ENCODE measurements around the gene ASTL.

ASTL gene

DNA sequence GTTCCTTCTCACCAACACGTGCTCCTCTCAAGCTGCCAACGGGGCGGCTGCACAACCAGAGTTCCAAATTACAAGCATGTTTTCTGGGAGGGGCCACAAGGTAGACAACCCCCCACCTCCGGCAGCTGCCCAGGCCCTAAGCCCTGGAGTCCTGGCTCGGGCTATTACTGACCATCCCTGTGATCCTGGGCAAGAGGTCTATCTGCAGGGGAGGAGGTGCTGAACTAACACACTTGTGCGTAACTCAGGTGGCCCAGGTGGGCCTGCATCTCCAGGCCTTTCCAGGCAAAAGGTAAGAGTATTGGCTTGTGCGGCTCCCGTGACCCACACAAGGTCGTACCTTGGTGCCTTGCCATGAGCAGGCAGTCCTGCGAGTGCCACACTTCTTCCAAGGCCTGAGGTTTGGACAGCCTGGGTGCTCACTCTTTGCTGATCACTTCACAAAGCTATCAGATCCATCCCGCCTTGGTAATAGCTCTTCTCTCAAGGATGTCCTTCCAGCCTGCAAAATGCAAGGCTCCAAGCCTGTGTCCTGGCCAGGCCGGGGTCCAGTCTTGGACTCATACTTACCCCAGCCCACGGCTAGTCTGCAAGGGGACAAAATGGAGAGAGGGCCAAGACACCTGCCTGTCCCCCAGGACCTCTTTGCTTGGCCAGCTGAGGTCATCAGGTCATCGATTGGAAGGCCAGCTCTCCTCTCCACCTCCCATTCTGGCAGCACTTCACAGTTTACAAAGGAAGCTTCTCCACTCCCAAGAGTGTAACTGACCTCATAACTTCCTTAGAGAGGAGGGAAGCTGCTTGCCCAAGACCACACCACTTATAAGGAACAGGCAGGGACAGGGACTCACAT lies 55.9 kb downstream of the ASTL start:
- Histone ChIP-seq H3K27me3 (ENCODE audit: insufficient read depth, insufficient read length) (no peaks in the 10 kb centered on the region), H3K36me3 (ENCODE audit: insufficient read depth, insufficient read length, low read length) (no peaks in the 10 kb centered on the region), H3K9me3 (ENCODE audit: insufficient read depth, low read length) (peaks cover 16% of the 10 kb centered on the region), H3K4me1 (ENCODE audit: insufficient read depth, insufficient read length) (no peaks in the 10 kb centered on the region), H3K4me3 (ENCODE audit: insufficient read length, low read depth) (no peak overlapping the region), H3K9ac (ENCODE audit: insufficient read length, low read depth) (no peak overlapping the region)
- DNase-seq (ENCODE audit: low read depth, low spot score), result no peak
- TF ChIP-seq YY1 (IDR thresholded peaks at IDR 0.05; ENCODE audit: insufficient read depth, insufficient read length), result no peak
- TF ChIP-seq SUZ12 (IDR thresholded peaks at IDR 0.05; ENCODE audit: extremely low read depth, insufficient read depth, insufficient read length), result no peak
- TF ChIP-seq ZNF274 (IDR thresholded peaks at IDR 0.05; ENCODE audit: low read depth, low read length), result no peak

DNA sequence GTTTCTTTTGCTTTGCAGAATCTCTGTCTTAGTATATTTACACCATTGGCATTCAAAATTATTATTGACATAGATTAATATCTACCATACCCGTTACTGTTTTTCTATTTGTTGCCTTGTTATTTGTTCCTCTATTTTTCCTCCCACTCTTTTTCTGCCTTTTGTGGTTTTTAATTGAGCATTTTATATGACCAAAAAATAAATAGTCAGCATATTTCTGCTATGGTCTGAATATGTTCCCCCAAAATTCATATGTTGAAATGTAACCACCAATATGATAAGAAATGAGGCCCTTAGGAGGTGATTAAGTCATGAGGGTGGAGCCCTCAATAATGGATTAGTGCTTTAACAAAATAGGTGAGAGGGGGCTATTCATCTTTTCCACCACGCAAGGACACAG lies 57.3 kb downstream of the ASTL start:
- no peak for DNase-seq (ENCODE audit: low read depth, low spot score)
- peaks cover 8% of the 10 kb centered on the region; the same call in 1 of the 2 replicates for H3K9me3 ChIP-seq (ENCODE audit: insufficient read depth, low read length)
- no peaks in the 10 kb centered on the region for H3K27me3 ChIP-seq (ENCODE audit: insufficient read depth, insufficient read length)
- no peaks in the 10 kb centered on the region for H3K36me3 ChIP-seq (ENCODE audit: insufficient read depth, insufficient read length, low read length)
- H3K4me3 ChIP-seq (ENCODE audit: insufficient read length, low read depth), result no peak overlapping the region
- H3K4me1 ChIP-seq (ENCODE audit: insufficient read depth, insufficient read length), result no peaks in the 10 kb centered on the region
- TF ChIP-seq YY1 (IDR thresholded peaks at IDR 0.05; ENCODE audit: insufficient read depth, insufficient read length) (no peak), SUZ12 (IDR thresholded peaks at IDR 0.05; ENCODE audit: extremely low read depth, insufficient read depth, insufficient read length) (no peak), ZNF274 (IDR thresholded peaks at IDR 0.05; ENCODE audit: low read depth, low read length) (no peak)
- H3K9ac ChIP-seq (ENCODE audit: insufficient read length, low read depth), result no peak overlapping the region

DNA sequence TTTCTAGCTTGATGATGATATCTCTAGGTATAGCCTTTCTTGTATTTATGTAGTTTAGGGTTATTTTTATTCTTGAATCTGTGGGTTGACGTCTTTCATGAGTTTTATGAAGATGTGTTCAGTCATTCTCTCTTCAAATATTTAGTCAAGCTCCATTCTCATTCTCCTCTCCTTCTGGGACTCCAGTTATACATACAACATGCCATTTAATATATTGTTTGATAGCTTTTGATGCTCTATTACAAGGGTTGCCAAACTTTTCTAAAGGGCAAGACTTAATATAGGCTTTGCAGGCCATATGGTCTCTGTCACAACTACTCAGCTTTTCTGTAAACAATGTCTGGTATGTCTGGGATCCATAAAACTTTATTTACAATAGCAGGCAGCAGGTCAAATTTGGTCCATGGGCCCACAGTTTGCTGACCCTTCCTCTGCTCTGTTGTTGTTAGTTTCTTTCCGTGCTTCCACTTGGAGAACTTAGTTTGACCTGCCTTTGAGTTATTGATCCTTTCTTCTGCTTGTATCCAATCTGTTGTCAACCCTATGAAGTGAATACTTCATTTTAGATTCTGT lies 63.0 kb downstream of the ASTL start:
- no peaks in the 10 kb centered on the region for H3K36me3 ChIP-seq (ENCODE audit: insufficient read depth, insufficient read length, low read length)
- no peak overlapping the region for H3K4me3 ChIP-seq (ENCODE audit: insufficient read length, low read depth)
- peaks cover 9% of the 10 kb centered on the region for H3K4me1 ChIP-seq (ENCODE audit: insufficient read depth, insufficient read length)
- H3K9ac ChIP-seq (ENCODE audit: insufficient read length, low read depth), result no peak overlapping the region
- no peaks in the 10 kb centered on the region for H3K9me3 ChIP-seq (ENCODE audit: insufficient read depth, low read length)
- DNase-seq (ENCODE audit: low read depth, low spot score), result no peak
- TF ChIP-seq SUZ12 (IDR thresholded peaks at IDR 0.05; ENCODE audit: extremely low read depth, insufficient read depth, insufficient read length) (no peak), ZNF274 (IDR thresholded peaks at IDR 0.05; ENCODE audit: low read depth, low read length) (no peak), YY1 (IDR thresholded peaks at IDR 0.05; ENCODE audit: insufficient read depth, insufficient read length) (no peak)
- H3K27me3 ChIP-seq (ENCODE audit: insufficient read depth, insufficient read length), result no peaks in the 10 kb centered on the region

DNA sequence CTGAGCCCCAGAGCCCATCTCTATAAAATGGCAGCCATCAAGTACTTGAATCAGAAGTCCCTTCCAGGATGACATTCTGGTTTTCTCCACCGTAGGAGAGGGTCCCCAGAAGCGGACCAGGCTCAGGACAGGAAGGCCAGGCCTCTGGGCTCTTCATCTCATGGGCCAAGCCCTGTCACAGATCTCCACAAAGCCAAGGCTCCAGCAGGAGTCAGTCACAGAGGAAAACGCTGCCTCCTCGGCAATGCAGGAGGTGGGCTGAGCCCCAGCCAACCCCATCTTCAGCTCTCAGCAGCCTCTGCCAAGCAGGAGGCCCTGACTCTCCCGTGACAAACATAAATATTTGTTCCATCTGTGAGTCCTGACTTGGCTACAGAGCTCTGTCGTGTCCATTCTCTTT lies 64.1 kb downstream of the ASTL start:
- Histone ChIP-seq H3K27me3 (ENCODE audit: insufficient read depth, insufficient read length) (no peaks in the 10 kb centered on the region), H3K4me3 (ENCODE audit: insufficient read length, low read depth) (no peak overlapping the region), H3K36me3 (ENCODE audit: insufficient read depth, insufficient read length, low read length) (no peaks in the 10 kb centered on the region), H3K4me1 (ENCODE audit: insufficient read depth, insufficient read length) (peaks cover 9% of the 10 kb centered on the region), H3K9ac (ENCODE audit: insufficient read length, low read depth) (no peak overlapping the region), H3K9me3 (ENCODE audit: insufficient read depth, low read length) (no peaks in the 10 kb centered on the region)
- no peak for TF ChIP-seq YY1 (IDR thresholded peaks at IDR 0.05; ENCODE audit: insufficient read depth, insufficient read length)
- no peak for TF ChIP-seq ZNF274 (IDR thresholded peaks at IDR 0.05; ENCODE audit: low read depth, low read length)
- TF ChIP-seq SUZ12 (IDR thresholded peaks at IDR 0.05; ENCODE audit: extremely low read depth, insufficient read depth, insufficient read length), result no peak
- no peak for DNase-seq (ENCODE audit: low read depth, low spot score)

DNA sequence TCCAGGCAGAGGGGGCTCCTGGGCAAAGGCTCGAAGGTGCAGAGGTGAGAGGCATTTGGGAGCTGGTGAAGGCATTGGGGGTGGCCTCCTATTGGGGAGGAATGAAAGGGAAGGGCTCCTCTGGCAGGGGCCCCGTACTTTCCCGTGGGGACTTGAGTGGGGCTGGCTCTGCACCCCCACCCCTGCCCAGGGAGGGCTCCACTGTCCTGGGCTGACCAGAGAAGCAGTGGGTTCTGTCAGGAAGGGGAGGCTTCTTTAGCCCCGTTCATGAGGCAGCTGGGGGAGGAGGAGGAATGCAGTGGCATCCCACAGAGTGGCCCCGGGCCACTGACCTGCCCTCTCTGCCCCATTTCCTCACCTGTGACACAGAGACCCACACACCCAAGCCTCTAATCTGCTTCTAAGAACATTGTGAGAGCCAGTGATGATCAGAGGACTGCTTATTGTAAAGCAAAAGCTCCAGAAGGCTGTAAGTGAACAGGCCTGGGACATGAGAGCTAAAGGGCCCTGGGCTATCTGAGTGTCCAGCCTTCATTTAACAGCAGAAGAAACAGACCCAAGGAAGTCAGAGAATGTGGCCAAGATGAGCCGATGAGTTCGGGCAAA lies 65.0 kb downstream of the ASTL start:
- H3K9ac ChIP-seq (ENCODE audit: insufficient read length, low read depth), result no peak overlapping the region

More for the DNA sequence above, 65.0 kb downstream of the ASTL start:
- peaks cover 9% of the 10 kb centered on the region for H3K4me1 ChIP-seq (ENCODE audit: insufficient read depth, insufficient read length)
- H3K4me3 ChIP-seq (ENCODE audit: insufficient read length, low read depth), result no peak overlapping the region
- TF ChIP-seq SUZ12 (IDR thresholded peaks at IDR 0.05; ENCODE audit: extremely low read depth, insufficient read depth, insufficient read length) (no peak), YY1 (IDR thresholded peaks at IDR 0.05; ENCODE audit: insufficient read depth, insufficient read length) (no peak)
- no peak for DNase-seq (ENCODE audit: low read depth, low spot score)
- no peaks in the 10 kb centered on the region for H3K9me3 ChIP-seq (ENCODE audit: insufficient read depth, low read length)
- no peaks in the 10 kb centered on the region for H3K27me3 ChIP-seq (ENCODE audit: insufficient read depth, insufficient read length)
- no peaks in the 10 kb centered on the region for H3K36me3 ChIP-seq (ENCODE audit: insufficient read depth, insufficient read length, low read length)

Measured in NT2/D1 (cell line).